ENCODE data around the gene ROR2. TPM values are rescaled to one million over a fixed set of nuclear protein-coding genes. Genes with fewer than 3 reads are reported as not detected.

ROR2 gene
- total and polyA plus RNA-seq, 2 of the 8 experiments (the other 6 are each of a cell fraction or from before 2014, with no cell fraction given): 2.7 to 4.3 TPM

DNA sequence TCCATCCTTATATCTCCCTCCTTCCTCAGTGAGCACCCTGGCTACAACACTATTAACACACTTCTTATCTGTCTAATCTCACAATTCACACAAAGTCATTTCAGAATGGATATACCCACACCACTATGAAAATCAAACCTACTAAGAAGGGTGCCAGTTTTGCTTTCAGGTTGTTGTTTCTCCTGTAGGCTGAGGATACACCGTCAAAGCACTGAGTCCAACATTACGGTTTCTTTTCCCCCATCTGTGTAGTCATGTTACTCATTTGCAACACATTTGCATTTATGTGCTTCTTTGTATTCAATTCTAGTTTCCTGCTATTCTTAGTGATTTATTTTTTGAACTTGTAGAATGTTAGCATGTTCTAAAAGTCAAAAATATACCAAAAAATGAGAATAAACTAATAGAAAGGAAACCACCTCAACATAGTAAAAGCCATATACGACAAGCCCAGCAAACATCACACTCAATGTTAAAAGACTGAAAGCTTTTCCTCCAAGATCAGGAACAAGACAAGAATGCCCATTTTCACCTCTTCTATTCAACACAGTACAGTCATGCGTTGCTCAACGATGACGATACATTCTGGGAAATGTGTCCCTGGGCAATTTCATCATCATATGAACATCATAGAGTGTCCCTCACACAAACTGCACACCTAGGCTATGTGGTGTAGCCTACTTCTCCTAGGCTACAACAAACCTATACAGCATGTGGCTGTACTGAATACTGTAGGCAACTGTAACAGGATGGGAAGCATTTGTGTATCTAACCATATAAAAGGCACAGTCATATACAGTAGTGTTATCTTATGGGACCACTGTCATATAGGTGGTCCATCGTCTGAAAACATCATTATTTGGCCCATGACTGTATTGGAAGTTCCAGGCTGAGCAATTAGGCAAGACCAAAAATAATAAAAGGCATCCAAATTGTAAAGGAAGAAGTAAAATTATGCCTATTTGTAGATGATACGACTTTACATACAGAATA lies 6.3 kb downstream of the ROR2 start:
- no peak overlapping the region for H3K23ac ChIP-seq (ENCODE audit: insufficient read length)
- no peak overlapping the region for H2BK12ac ChIP-seq (ENCODE audit: low read depth, low read length)
- H3K27me3 ChIP-seq (replicated peaks in 1 of 4; ENCODE audit: control insufficient read depth in 3 of 4, extremely low read depth in 1 of 4, insufficient read depth in 3 of 4, low read length in 3 of 4): peaks cover 5 to 30% (median 19%) of the 10 kb centered on the region in 4 experiments
- no peak overlapping the region for H3K18ac ChIP-seq (ENCODE audit: extremely low read depth, low read length)
- peak overlapping the region; percentile 43 for H3K56ac ChIP-seq (replicated peaks; ENCODE audit: insufficient read length, low read depth, low read length)
- no peak overlapping the region for H2BK5ac ChIP-seq (ENCODE audit: low read depth, low read length)
- no peak overlapping the region for H4K5ac ChIP-seq (ENCODE audit: insufficient read length, low read depth, low read length)
- peaks cover 2% of the 10 kb centered on the region; the same call in 1 of the 2 replicates for H3K79me1 ChIP-seq (ENCODE audit: low read depth, low read length)
- ChIA-PET POLR2A (ENCODE audit: partially characterized antibody) (no interaction called here), CTCF (ENCODE audit: partially characterized antibody) (interaction anchor here (3.4 to 3.5 kb wide), 2 partner anchors 8 to 11 kb away, joined by 18 read pairs; no protein-coding TSS in a partner anchor)
- no peak for FAIRE-seq
- H3K4me1 ChIP-seq (replicated peaks in 1 of 4; ENCODE audit: control insufficient read depth in 3 of 4, insufficient read depth in 4 of 4, low read length in 3 of 4): peaks cover 0 to 14% (median 3%) of the 10 kb centered on the region in 4 experiments
- H4K8ac ChIP-seq (ENCODE audit: extremely low read depth, insufficient read depth, low read length): no peak overlapping the region
- H3K4me2 ChIP-seq (ENCODE audit: insufficient read depth in 1 of 2, low read depth in 2 of 2, low read length in 2 of 2): no peak overlapping the region
- H3K9ac ChIP-seq (replicated peaks in 1 of 4; ENCODE audit: extremely low read depth in 1 of 4, low read depth in 3 of 4, low read length in 3 of 4): no peak overlapping the region
- DNase-seq (ENCODE audit: low read depth in 1 of 2, low spot score in 2 of 2): no peak
- peaks cover 6% of the 10 kb centered on the region; the same call in 1 of the 2 replicates for H3K23me2 ChIP-seq (ENCODE audit: low read depth, low read length)
- H3K4me3 ChIP-seq (ENCODE audit: extremely low read depth in 1 of 4, insufficient read depth in 2 of 4, low read depth in 3 of 4, low read length in 4 of 4): no peak overlapping the region
- no peak overlapping the region for H2BK120ac ChIP-seq (replicated peaks; ENCODE audit: low read depth, low read length)
- H3K14ac ChIP-seq (ENCODE audit: insufficient read length): no peak overlapping the region
- no peak overlapping the region for H3K4ac ChIP-seq (replicated peaks; ENCODE audit: insufficient read length, low read depth, low read length)
- H2AK5ac ChIP-seq (ENCODE audit: low read depth, low read length): no peak overlapping the region
- H3K79me2 ChIP-seq (ENCODE audit: control insufficient read depth in 1 of 2, insufficient read depth in 2 of 2, low read length in 2 of 2): no peaks in the 10 kb centered on the region
- H4K20me1 ChIP-seq (replicated peaks in 1 of 2; ENCODE audit: control insufficient read depth in 1 of 2, insufficient read depth in 2 of 2, low read length in 2 of 2): peaks cover 0 to 3% of the 10 kb centered on the region in 2 experiments
- no peak overlapping the region for H2BK20ac ChIP-seq (ENCODE audit: low read length)
- no peak overlapping the region for H2AFZ ChIP-seq (ENCODE audit: low read length)
- no peak overlapping the region for H4K91ac ChIP-seq (replicated peaks; ENCODE audit: insufficient read length, low read length)
- H3K9me3 ChIP-seq (ENCODE audit: insufficient read depth in 2 of 2, low read depth in 1 of 2, low read length in 1 of 2): no peaks in the 10 kb centered on the region
- no peak overlapping the region for H2BK15ac ChIP-seq (ENCODE audit: low read length)
- 90% methylated on average over 8 of the region's 8 CpGs; no CpG with 5 or more reads in 1 of the 2 experiments for WGBS, 2 experiments (ENCODE audit: extremely low coverage in 1 of 2, insufficient coverage in 1 of 2, insufficient read length in 1 of 2, insufficient replicate concordance in 2 of 2, low coverage in 1 of 2, low lambda C conversion rate in 2 of 2, missing lambda C conversion rate in 1 of 2)
- H3K36me3 ChIP-seq (ENCODE audit: control insufficient read depth in 2 of 4, insufficient read depth in 4 of 4, low read length in 3 of 4): no peaks in the 10 kb centered on the region
- H3K27ac ChIP-seq (ENCODE audit: low read depth, low read length): no peak overlapping the region
- TF ChIP-seq CREB1 (IDR thresholded peaks at IDR 0.05) (no peak), GTF2F1 (IDR thresholded peaks at IDR 0.05; ENCODE audit: borderline replicate concordance, low read depth, low read length) (no peak), POLR2A (IDR thresholded peaks at IDR 0.05; ENCODE audit: control extremely low read depth in 1 of 2, low read depth in 2 of 2, low read length in 2 of 2) (no peak), MAFK (IDR thresholded peaks at IDR 0.05; ENCODE audit: low read depth, low read length) (no peak), EGR1 (IDR thresholded peaks at IDR 0.05; ENCODE audit: borderline replicate concordance, low read depth, low read length) (no peak)
- TF ChIP-seq, protein P1, sequence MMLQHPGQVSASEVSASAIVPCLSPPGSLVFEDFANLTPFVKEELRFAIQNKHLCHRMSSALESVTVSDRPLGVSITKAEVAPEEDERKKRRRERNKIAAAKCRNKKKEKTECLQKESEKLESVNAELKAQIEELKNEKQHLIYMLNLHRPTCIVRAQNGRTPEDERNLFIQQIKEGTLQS (IDR thresholded peaks at IDR 0.05; ENCODE audit: insufficient read depth, low read depth, low read length): no peak
- TF ChIP-seq, protein P2, sequence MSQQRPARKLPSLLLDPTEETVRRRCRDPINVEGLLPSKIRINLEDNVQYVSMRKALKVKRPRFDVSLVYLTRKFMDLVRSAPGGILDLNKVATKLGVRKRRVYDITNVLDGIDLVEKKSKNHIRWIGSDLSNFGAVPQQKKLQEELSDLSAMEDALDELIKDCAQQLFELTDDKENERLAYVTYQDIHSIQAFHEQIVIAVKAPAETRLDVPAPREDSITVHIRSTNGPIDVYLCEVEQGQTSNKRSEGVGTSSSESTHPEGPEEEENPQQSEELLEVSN (IDR thresholded peaks at IDR 0.05): no peak
- TF ChIP-seq, protein P3, sequence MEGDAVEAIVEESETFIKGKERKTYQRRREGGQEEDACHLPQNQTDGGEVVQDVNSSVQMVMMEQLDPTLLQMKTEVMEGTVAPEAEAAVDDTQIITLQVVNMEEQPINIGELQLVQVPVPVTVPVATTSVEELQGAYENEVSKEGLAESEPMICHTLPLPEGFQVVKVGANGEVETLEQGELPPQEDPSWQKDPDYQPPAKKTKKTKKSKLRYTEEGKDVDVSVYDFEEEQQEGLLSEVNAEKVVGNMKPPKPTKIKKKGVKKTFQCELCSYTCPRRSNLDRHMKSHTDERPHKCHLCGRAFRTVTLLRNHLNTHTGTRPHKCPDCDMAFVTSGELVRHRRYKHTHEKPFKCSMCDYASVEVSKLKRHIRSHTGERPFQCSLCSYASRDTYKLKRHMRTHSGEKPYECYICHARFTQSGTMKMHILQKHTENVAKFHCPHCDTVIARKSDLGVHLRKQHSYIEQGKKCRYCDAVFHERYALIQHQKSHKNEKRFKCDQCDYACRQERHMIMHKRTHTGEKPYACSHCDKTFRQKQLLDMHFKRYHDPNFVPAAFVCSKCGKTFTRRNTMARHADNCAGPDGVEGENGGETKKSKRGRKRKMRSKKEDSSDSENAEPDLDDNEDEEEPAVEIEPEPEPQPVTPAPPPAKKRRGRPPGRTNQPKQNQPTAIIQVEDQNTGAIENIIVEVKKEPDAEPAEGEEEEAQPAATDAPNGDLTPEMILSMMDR (IDR thresholded peaks at IDR 0.05; ENCODE audit: control extremely low read depth in 1 of 3, insufficient read depth in 1 of 3, low read depth in 1 of 3, low read length in 3 of 3): no peak

Measured in H1 (cell line).